ENCODE measurements around the gene CRKL. TPM values are rescaled to one million over a fixed set of nuclear protein-coding genes. Genes with fewer than 3 reads are reported as not detected.

CRKL gene
- total RNA-seq, 1 experiment from 2014 or later: 35.4 TPM

- H3K27ac ChIP-seq (ENCODE audit: low read length): no peak overlapping the region
- H3K9ac ChIP-seq (ENCODE audit: low read length): no peak overlapping the region
- 0 out of 2 replicates have a peak, but pooled peaks cover 3% of the 10 kb centered on the region for H3K4me1 ChIP-seq (ENCODE audit: insufficient read depth, low read length)
- no peaks in the 10 kb centered on the region for H3K79me2 ChIP-seq (ENCODE audit: low read length)
- DNase-seq (no peak), ATAC-seq (no peak)
- H3K4me2 ChIP-seq (ENCODE audit: low read length): no peak overlapping the region
- no peaks in the 10 kb centered on the region for H3K27me3 ChIP-seq (ENCODE audit: low read length)
- CTCF ChIA-PET: no interaction called here
- TF ChIP-seq, protein P1, sequence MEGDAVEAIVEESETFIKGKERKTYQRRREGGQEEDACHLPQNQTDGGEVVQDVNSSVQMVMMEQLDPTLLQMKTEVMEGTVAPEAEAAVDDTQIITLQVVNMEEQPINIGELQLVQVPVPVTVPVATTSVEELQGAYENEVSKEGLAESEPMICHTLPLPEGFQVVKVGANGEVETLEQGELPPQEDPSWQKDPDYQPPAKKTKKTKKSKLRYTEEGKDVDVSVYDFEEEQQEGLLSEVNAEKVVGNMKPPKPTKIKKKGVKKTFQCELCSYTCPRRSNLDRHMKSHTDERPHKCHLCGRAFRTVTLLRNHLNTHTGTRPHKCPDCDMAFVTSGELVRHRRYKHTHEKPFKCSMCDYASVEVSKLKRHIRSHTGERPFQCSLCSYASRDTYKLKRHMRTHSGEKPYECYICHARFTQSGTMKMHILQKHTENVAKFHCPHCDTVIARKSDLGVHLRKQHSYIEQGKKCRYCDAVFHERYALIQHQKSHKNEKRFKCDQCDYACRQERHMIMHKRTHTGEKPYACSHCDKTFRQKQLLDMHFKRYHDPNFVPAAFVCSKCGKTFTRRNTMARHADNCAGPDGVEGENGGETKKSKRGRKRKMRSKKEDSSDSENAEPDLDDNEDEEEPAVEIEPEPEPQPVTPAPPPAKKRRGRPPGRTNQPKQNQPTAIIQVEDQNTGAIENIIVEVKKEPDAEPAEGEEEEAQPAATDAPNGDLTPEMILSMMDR (conservative IDR thresholded peaks at IDR 0.05; ENCODE audit: low read depth, low read length): no peak
- no peak for TF ChIP-seq EZH2phosphoT487 (IDR thresholded peaks at IDR 0.05; ENCODE audit: borderline replicate concordance, low read length)
- TF ChIP-seq EZH2 (IDR thresholded peaks at IDR 0.05; ENCODE audit: low read length, unreplicated experiment): no peak
- H4K20me1 ChIP-seq (ENCODE audit: low read length): no peaks in the 10 kb centered on the region
- H3K9me3 ChIP-seq (ENCODE audit: low read length): no peaks in the 10 kb centered on the region
- no peak overlapping the region for H3K4me3 ChIP-seq (ENCODE audit: low read length)
- H3F3A ChIP-seq (ENCODE audit: low read length, unreplicated experiment): no peaks in the 10 kb centered on the region
- H3K36me3 ChIP-seq (ENCODE audit: low read depth, low read length): no peaks in the 10 kb centered on the region
- no peak overlapping the region for H2AFZ ChIP-seq (ENCODE audit: low read length)
- POLR2A ChIA-PET (ENCODE audit: unreplicated experiment): no interaction called here
- no TSS peak for BruUV-seq (replicated peaks)
- intact Hi-C loops (cut with micrococcal nuclease): no loop called here
- H3K9me2 ChIP-seq (replicated peaks; ENCODE audit: low read length): no peaks in the 10 kb centered on the region
Measured at GRCh38 chr22:20877715-20878114, 39.5 kb upstream of the CRKL start.

DNA sequence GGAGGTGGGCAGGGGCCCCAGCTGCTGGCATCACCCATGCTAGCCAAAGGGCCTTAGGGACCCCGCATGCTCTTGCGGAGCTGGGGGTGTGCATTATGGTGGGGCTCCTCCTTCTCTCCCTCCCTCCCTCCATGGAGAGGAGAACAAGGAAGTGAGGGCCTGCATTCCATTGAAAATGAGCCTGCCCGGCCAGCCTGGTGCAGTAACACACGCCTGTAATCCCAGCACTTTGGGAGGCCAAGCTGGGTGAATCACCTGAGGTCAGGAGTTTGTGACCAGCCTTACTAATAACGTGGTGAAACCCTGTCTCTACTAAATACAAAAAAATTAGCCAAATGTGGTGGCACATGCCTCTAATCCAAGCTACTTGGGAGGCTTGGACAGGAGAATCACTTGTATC, 36.0 kb upstream of the CRKL start:
- Histone ChIP-seq H3K9ac (ENCODE audit: low read length) (no peak overlapping the region), H3K36me3 (ENCODE audit: low read depth, low read length) (0 out of 2 replicates have a peak, but pooled peaks cover 3% of the 10 kb centered on the region), H3K4me3 (ENCODE audit: low read length) (no peak overlapping the region), H3K27me3 (ENCODE audit: low read length) (no peaks in the 10 kb centered on the region), H3K9me2 (replicated peaks; ENCODE audit: low read length) (no peaks in the 10 kb centered on the region), H3K79me2 (ENCODE audit: low read length) (no peaks in the 10 kb centered on the region), H3K27ac (ENCODE audit: low read length) (no peak overlapping the region), H4K20me1 (ENCODE audit: low read length) (no peaks in the 10 kb centered on the region), H3K4me2 (ENCODE audit: low read length) (no peak overlapping the region), H3K9me3 (ENCODE audit: low read length) (no peaks in the 10 kb centered on the region), H2AFZ (ENCODE audit: low read length) (no peak overlapping the region), H3K4me1 (ENCODE audit: insufficient read depth, low read length) (peaks cover 7% of the 10 kb centered on the region; the same call in 1 of the 2 replicates), H3F3A (ENCODE audit: low read length, unreplicated experiment) (no peaks in the 10 kb centered on the region)
- peak; percentile 17; the same call in 1 of the 2 replicates for ATAC-seq
- peak; percentile 26 for DNase-seq
- TF ChIP-seq EZH2phosphoT487 (IDR thresholded peaks at IDR 0.05; ENCODE audit: borderline replicate concordance, low read length) (no peak), EZH2 (IDR thresholded peaks at IDR 0.05; ENCODE audit: low read length, unreplicated experiment) (no peak)
- TF ChIP-seq, protein P1 (conservative IDR thresholded peaks at IDR 0.05; ENCODE audit: low read depth, low read length): no peak
- intact Hi-C loops (cut with micrococcal nuclease): no loop called here
- ChIA-PET POLR2A (ENCODE audit: unreplicated experiment) (no interaction called here), CTCF (no interaction called here)
- no TSS peak for BruUV-seq (replicated peaks)

GRCh38 chr22:20881869-20882815, 35.1 kb upstream of the CRKL start:
- 0 out of 2 replicates have a peak, but pooled peaks cover 3% of the 10 kb centered on the region for H3K36me3 ChIP-seq (ENCODE audit: low read depth, low read length)
- H3K9me2 ChIP-seq (replicated peaks; ENCODE audit: low read length): no peaks in the 10 kb centered on the region
- intact Hi-C loops (cut with micrococcal nuclease): no loop called here
- ATAC-seq (no peak), DNase-seq (no peak)
- H3K4me2 ChIP-seq (ENCODE audit: low read length): no peak overlapping the region
- H4K20me1 ChIP-seq (ENCODE audit: low read length): no peaks in the 10 kb centered on the region
- no peak overlapping the region for H3K9ac ChIP-seq (ENCODE audit: low read length)
- no peak overlapping the region for H2AFZ ChIP-seq (ENCODE audit: low read length)
- H3K4me1 ChIP-seq (ENCODE audit: insufficient read depth, low read length): peaks cover 11% of the 10 kb centered on the region
- no peak overlapping the region for H3K27ac ChIP-seq (ENCODE audit: low read length)
- BruUV-seq (replicated peaks): no TSS peak
- ChIA-PET CTCF (no interaction called here), POLR2A (ENCODE audit: unreplicated experiment) (no interaction called here)
- no peaks in the 10 kb centered on the region for H3F3A ChIP-seq (ENCODE audit: low read length, unreplicated experiment)
- H3K79me2 ChIP-seq (ENCODE audit: low read length): no peaks in the 10 kb centered on the region
- TF ChIP-seq EZH2phosphoT487 (IDR thresholded peaks at IDR 0.05; ENCODE audit: borderline replicate concordance, low read length) (no peak), EZH2 (IDR thresholded peaks at IDR 0.05; ENCODE audit: low read length, unreplicated experiment) (no peak)
- TF ChIP-seq, protein P1 (conservative IDR thresholded peaks at IDR 0.05; ENCODE audit: low read depth, low read length): no peak
- H3K9me3 ChIP-seq (ENCODE audit: low read length): no peaks in the 10 kb centered on the region
- H3K27me3 ChIP-seq (ENCODE audit: low read length): no peaks in the 10 kb centered on the region
- H3K4me3 ChIP-seq (ENCODE audit: low read length): no peak overlapping the region
